HG02623 (cell line): ENCODE results near the gene RPL39L.

Source experiments
- ATAC-seq: cut with Tn5 transposase; IDR thresholded peaks from one replicate; pipeline ENCODE4 v1.9.1; 2021; ENCODE audit warnings: moderate library complexity; ENCODE audit not compliant: unreplicated experiment

Gene RPL39L

GRCh38 chr3:187102073-187102634 lies 37.1 kb downstream of the RPL39L start:
- ATAC-seq = no peak

- ATAC-seq = peak; percentile 59
These were observed 37.9 kb downstream of the RPL39L start for GRCh38 chr3:187101184-187102072.

- ATAC-seq = no peak
These were observed 40.3 kb downstream of the RPL39L start for GRCh38 chr3:187098923-187099512.

- no peak for ATAC-seq
These were observed 46.0 kb downstream of the RPL39L start for GRCh38 chr3:187093320-187093719.

GRCh38 chr3:187088701-187089100 lies 50.6 kb downstream of the RPL39L start:
- no peak for ATAC-seq

- ATAC-seq = no peak
These were observed 52.5 kb downstream of the RPL39L start for GRCh38 chr3:187086831-187087230.

- ATAC-seq = no peak
These were observed 53.4 kb downstream of the RPL39L start for GRCh38 chr3:187085933-187086332.

GRCh38 chr3:187085021-187085666 lies 54.2 kb downstream of the RPL39L start:
- ATAC-seq = no peak

GRCh38 chr3:187084580-187084979 lies 54.7 kb downstream of the RPL39L start:
- no peak for ATAC-seq

- no peak for ATAC-seq
These were observed 55.2 kb downstream of the RPL39L start for GRCh38 chr3:187084126-187084525.

- no peak for ATAC-seq
These were observed 56.4 kb downstream of the RPL39L start for GRCh38 chr3:187082758-187083375.

GRCh38 chr3:187080799-187081450 lies 58.4 kb downstream of the RPL39L start:
- no peak for ATAC-seq

GRCh38 chr3:187079090-187080022 lies 59.9 kb downstream of the RPL39L start:
- no peak for ATAC-seq

- no peak for ATAC-seq
These were observed 61.8 kb downstream of the RPL39L start for GRCh38 chr3:187077537-187077936.

- ATAC-seq = no peak
These were observed 62.2 kb downstream of the RPL39L start for GRCh38 chr3:187077085-187077484.

- no peak for ATAC-seq
These were observed 63.0 kb downstream of the RPL39L start for GRCh38 chr3:187076297-187076696.

- ATAC-seq = no peak
These were observed 64.5 kb downstream of the RPL39L start for GRCh38 chr3:187074846-187075245.

GRCh38 chr3:187073581-187074098 lies 65.7 kb downstream of the RPL39L start:
- no peak for ATAC-seq

- no peak for ATAC-seq
These were observed 66.8 kb downstream of the RPL39L start for GRCh38 chr3:187072511-187072910.
